Spleen (tissue), 11 donors: ENCODE measurements around the gene ZSCAN32. TPM values are rescaled to one million over a fixed set of nuclear protein-coding genes. Genes with fewer than 3 reads are reported as not detected.

ENCODE experiments used
- DNase-seq: peaks from one replicate; pipeline ENCODE4 v3.0.0-alpha.2; 2020
- H3K27ac ChIP-seq, 8 donors: fragments of 200-600 bp; sonication (generic) in 7 of 8; 1 replicate in 4 of 8; 2 replicates in 4 of 8; pipeline versions ENCODE4 v1.5.0 to v1.8.0; 2016 to 2021; ENCODE audit warnings: inconsistent platforms in 4 of 8, mild to moderate bottlenecking in 4 of 8, moderate library complexity in 1 of 8
- H3K27me3 ChIP-seq, 7 donors: fragments of 200-600 bp; sonication (generic) in 6 of 7; replicated peaks in 1 of 7; 1 replicate in 4 of 7; 2 replicates in 3 of 7; pipeline versions ENCODE4 v1.5.0 to v1.8.0; 2016 to 2021; ENCODE audit warnings: inconsistent platforms in 3 of 7, mild to moderate bottlenecking in 1 of 7
- H3K36me3 ChIP-seq, 6 donors: fragments of 200-600 bp; sonication (generic) in 5 of 6; 1 replicate in 4 of 6; 2 replicates in 2 of 6; pipeline versions ENCODE4 v1.5.0 to v1.8.0; 2016 to 2021; ENCODE audit warnings: inconsistent platforms in 2 of 6
- H3K4me1 ChIP-seq, 6 donors: fragments of 200-600 bp; sonication (generic) in 5 of 6; 1 replicate in 3 of 6; 2 replicates in 3 of 6; pipeline versions ENCODE4 v1.5.0 to v1.8.0; 2016 to 2021; ENCODE audit warnings: inconsistent platforms in 3 of 6
- H3K4me3 ChIP-seq, 8 donors: fragments of 200-600 bp; sonication (generic) in 7 of 8; 1 replicate in 4 of 8; 2 replicates in 4 of 8; pipeline versions ENCODE4 v1.5.0 to v1.8.0; 2016 to 2021; ENCODE audit warnings: inconsistent platforms in 4 of 8, mild to moderate bottlenecking in 4 of 8, moderate library complexity in 2 of 8
- H3K9me3 ChIP-seq, 8 donors: fragments of 200-600 bp; sonication (generic) in 7 of 8; 1 replicate in 4 of 8; 2 replicates in 4 of 8; pipeline versions ENCODE4 v1.5.0 to v1.8.0; 2016 to 2021; ENCODE audit warnings: inconsistent platforms in 4 of 8
- CTCF ChIP-seq, 11 experiments: fragments of 200-600 bp in 7 of 11; fragments of 450-650 bp in 4 of 11; sonication (generic) in 4 of 11; IDR thresholded peaks in 8 of 11; conservative IDR thresholded peaks in 3 of 11; 1 replicate in 7 of 11; 2 replicates in 4 of 11; pipeline versions ENCODE4 v1.4.0 to v1.8.0; 2016 to 2021; ENCODE audit warnings: antibody characterized with exemption in 11 of 11, inconsistent platforms in 4 of 11, mild to moderate bottlenecking in 1 of 11
- POLR2A ChIP-seq, 3 donors: fragments of 450-650 bp; IDR thresholded peaks; one replicate each; pipeline ENCODE4 v1.5.1; 2017; ENCODE audit warnings: antibody characterized with exemption in 3 of 3, mild to moderate bottlenecking in 1 of 3
- POLR2AphosphoS5 ChIP-seq, 3 donors: sonication (generic); formaldehyde crosslinking; IDR thresholded peaks; one replicate each; pipeline ENCODE4 v1.5.1; 2017; ENCODE audit warnings: antibody characterized with exemption in 3 of 3
- WGBS, 5 donors: extraction: QIAGEN DNeasy Blood & Tissue Kit in 3 of 5; methylation state at CpG; one replicate each; pipeline versions ENCODE4 v1.1.5 to v1.1.7; 2013 to 2018; 5-methylcytosine and 5-hydroxymethylcytosine counted together
- intact Hi-C: fragments of 100-400 bp; cut with DNase I; formaldehyde crosslinking; loops from one replicate; pipeline ENCODE4 v1.15.0; 2023; ENCODE audit warnings: low total_unique reads
- polyA plus RNA-seq, 3 donors: library from polyadenylated mRNA; stranded (reverse); fragments of 200-250 nt; gene quantifications; one replicate each; pipeline ENCODE4 v1.2.1, GENCODE V29; 2013
- total RNA-seq, 7 donors: library from RNA; depleted of rRNA in 3 of 7; stranded (reverse); fragments of >200 nt in 3 of 7; fragmentation: NEBNext Ultra II Directional in 4 of 7; extraction: Animal tissue kit (Norgen Biotek cat#: 25700) in 4 of 7; gene quantifications; one replicate each; pipeline versions ENCODE4 v1.1.0 to v1.2.1, GENCODE V29; 2016 to 2021
- donor health status: healthy with polysubstance abuse.
- donor health status: DM: no; HTN: no; CAD: no; lungs with moderate emphysema.
- donor health status: DM: no; HTN: no; CAD: no.
- donor health status: Bipolar disorder and iron deficiency.
- donor health status: healthy.
- donor health status: DM: no; HTN: no; CAD: no.
- donor health status: DM: yes; HTN: yes; CAD: no.

The ZSCAN32 gene
- total and polyA plus RNA-seq, 10 donors = 8.5 to 20.7 (median 14.6) TPM

GRCh38 chr16:3349175-3349574 lies 51.6 kb downstream of the ZSCAN32 start:
- no peaks in the 10 kb centered on the region for H3K36me3 ChIP-seq
- intact Hi-C loops = no loop called here
- H3K4me1 ChIP-seq = no peaks in the 10 kb centered on the region
- DNase-seq = no peak
- peaks cover 0 to 9% (median 0%) of the 10 kb centered on the region in 8 donors for H3K9me3 ChIP-seq
- no peaks in the 10 kb centered on the region for H3K27me3 ChIP-seq
- 60 to 70% (median 65%) methylated on average over 12 to 13 of the region's 13 CpGs for WGBS, 5 donors
- no peak overlapping the region for H3K27ac ChIP-seq
- TF ChIP-seq POLR2AphosphoS5 (IDR thresholded peaks at IDR 0.05) (no peak), POLR2A (IDR thresholded peaks at IDR 0.05) (no peak), CTCF (IDR thresholded peaks at IDR 0.05 in 8 of 11, conservative IDR thresholded peaks at IDR 0.05 in 3 of 11) (no peak)
- H3K4me3 ChIP-seq = no peak overlapping the region

GRCh38 chr16:3348547-3349167 lies 52.1 kb downstream of the ZSCAN32 start:
- DNase-seq = no peak
- 19 to 33% (median 30%) methylated on average over 4 of the region's 4 CpGs for WGBS, 5 donors
- no peaks in the 10 kb centered on the region for H3K4me1 ChIP-seq

GRCh38 chr16:3347586-3347985 lies 53.2 kb downstream of the ZSCAN32 start:
- intact Hi-C loops = no loop called here
- TF ChIP-seq POLR2AphosphoS5 (IDR thresholded peaks at IDR 0.05) (no peak), CTCF (IDR thresholded peaks at IDR 0.05 in 8 of 11, conservative IDR thresholded peaks at IDR 0.05 in 3 of 11) (no peak), POLR2A (IDR thresholded peaks at IDR 0.05) (no peak)

More at GRCh38 chr16:3348547-3349167, 52.1 kb downstream of the ZSCAN32 start:
- intact Hi-C loops = no loop called here
- Histone ChIP-seq H3K4me3 (no peak overlapping the region), H3K27ac (no peak overlapping the region), H3K36me3 (no peaks in the 10 kb centered on the region), H3K27me3 (no peaks in the 10 kb centered on the region), H3K9me3 (peaks cover 0 to 5% (median 0%) of the 10 kb centered on the region in 8 donors)
- no peak for TF ChIP-seq CTCF (IDR thresholded peaks at IDR 0.05 in 8 of 11, conservative IDR thresholded peaks at IDR 0.05 in 3 of 11)
- TF ChIP-seq POLR2AphosphoS5 (IDR thresholded peaks at IDR 0.05) = no peak
- no peak for TF ChIP-seq POLR2A (IDR thresholded peaks at IDR 0.05)

GRCh38 chr16:3346041-3346440 lies 54.8 kb downstream of the ZSCAN32 start:
- no peak overlapping the region for H3K27ac ChIP-seq
- H3K36me3 ChIP-seq = no peaks in the 10 kb centered on the region
- intact Hi-C loops = no loop called here
- WGBS, 5 donors = 75 to 86% (median 84%) methylated on average over 2 of the region's 2 CpGs
- TF ChIP-seq POLR2AphosphoS5 (IDR thresholded peaks at IDR 0.05) (no peak), CTCF (IDR thresholded peaks at IDR 0.05 in 8 of 11, conservative IDR thresholded peaks at IDR 0.05 in 3 of 11) (no peak)
- H3K27me3 ChIP-seq = no peaks in the 10 kb centered on the region
- H3K4me3 ChIP-seq = no peak overlapping the region
- no peak for DNase-seq
- peaks cover 0 to 5% (median 0%) of the 10 kb centered on the region in 8 donors for H3K9me3 ChIP-seq
- H3K4me1 ChIP-seq = no peaks in the 10 kb centered on the region

More at GRCh38 chr16:3347586-3347985, 53.2 kb downstream of the ZSCAN32 start:
- peaks cover 0 to 4% (median 0%) of the 10 kb centered on the region in 8 donors for H3K9me3 ChIP-seq
- 54 to 90% (median 79%) methylated on average over 10 of the region's 10 CpGs for WGBS, 5 donors
- H3K4me3 ChIP-seq = no peak overlapping the region
- no peaks in the 10 kb centered on the region for H3K36me3 ChIP-seq
- H3K27me3 ChIP-seq = no peaks in the 10 kb centered on the region
- H3K27ac ChIP-seq = no peak overlapping the region
- H3K4me1 ChIP-seq = no peaks in the 10 kb centered on the region
- no peak for DNase-seq

Other genes with a start within 250 kb of the ZSCAN32 start
- gene OR1F1, start 212.8 kb downstream of the ZSCAN32 start, total RNA-seq = not detected
- not detected for gene OR1F1, start 212.8 kb downstream of the ZSCAN32 start, polyA plus RNA-seq
- 10 to 100 TPM; 14.2 to 24.4 (median 15.4) TPM for gene ZNF200, start 165.8 kb downstream of the ZSCAN32 start, total RNA-seq
- gene ZNF200, start 165.8 kb downstream of the ZSCAN32 start, polyA plus RNA-seq = 1 to 10 TPM; 4.2 to 6.3 (median 4.8) TPM
- gene MEFV, start 144.4 kb downstream of the ZSCAN32 start, total RNA-seq = 10 to 100 TPM; 14.9 to 61.1 (median 28.0) TPM
- 1 to 10 TPM in 2 of 3 donors, under 1 TPM in 1; 0.39 to 3.7 (median 1.2) TPM for gene MEFV, start 144.4 kb downstream of the ZSCAN32 start, polyA plus RNA-seq
- gene ZNF263, start 117.5 kb downstream of the ZSCAN32 start, total RNA-seq = 10 to 100 TPM; 27.8 to 51.9 (median 39.1) TPM
- gene ZNF263, start 117.5 kb downstream of the ZSCAN32 start, polyA plus RNA-seq = 10 to 100 TPM; 16.0 to 21.6 (median 19.8) TPM
- 10 to 100 TPM in 2 of 7 donors, 1 to 10 TPM in 5; 5.8 to 12.0 (median 9.2) TPM for gene TIGD7, start 95.6 kb downstream of the ZSCAN32 start, total RNA-seq
- 1 to 10 TPM; 3.6 to 3.8 (median 3.7) TPM for gene TIGD7, start 95.6 kb downstream of the ZSCAN32 start, polyA plus RNA-seq
- 10 to 100 TPM; 29.7 to 48.2 (median 42.5) TPM for gene ZNF75A, start 95.5 kb downstream of the ZSCAN32 start, total RNA-seq
- gene ZNF75A, start 95.5 kb downstream of the ZSCAN32 start, polyA plus RNA-seq = 10 to 100 TPM; 17.1 to 30.1 (median 24.2) TPM
- gene OR2C1, start 45.1 kb downstream of the ZSCAN32 start, total RNA-seq = under 1 TPM in 3 of 7 donors, not detected in 4; 0.33 to 0.60 (median 0.37) TPM
- gene OR2C1, start 45.1 kb downstream of the ZSCAN32 start, polyA plus RNA-seq = under 1 TPM in 2 of 3 donors, not detected in 1; 0.08 to 0.22 TPM
- 10 to 100 TPM in 5 of 7 donors, 1 to 10 TPM in 2; 8.1 to 16.1 (median 12.5) TPM for gene ZNF174, start 211 bp upstream of the ZSCAN32 start, total RNA-seq
- 1 to 10 TPM; 3.0 to 5.9 (median 5.6) TPM for gene ZNF174, start 211 bp upstream of the ZSCAN32 start, polyA plus RNA-seq
- 1 to 10 TPM; 2.4 to 4.6 (median 3.7) TPM for gene ZNF597, start 42.5 kb upstream of the ZSCAN32 start, total RNA-seq
- 1 to 10 TPM in 2 of 3 donors, under 1 TPM in 1; 0.78 to 1.3 (median 1.2) TPM for gene ZNF597, start 42.5 kb upstream of the ZSCAN32 start, polyA plus RNA-seq
- 10 to 100 TPM; 35.0 to 85.9 (median 51.2) TPM for gene NAA60, start 42.7 kb upstream of the ZSCAN32 start, total RNA-seq
- gene NAA60, start 42.7 kb upstream of the ZSCAN32 start, polyA plus RNA-seq = 10 to 100 TPM; 27.2 to 40.3 (median 33.8) TPM
- not detected for gene C16orf90, start 94.5 kb upstream of the ZSCAN32 start, total RNA-seq
- gene C16orf90, start 94.5 kb upstream of the ZSCAN32 start, polyA plus RNA-seq = not detected
- gene CLUAP1, start 100.0 kb upstream of the ZSCAN32 start, total RNA-seq = 10 to 100 TPM in 6 of 7 donors, 1 to 10 TPM in 1; 9.8 to 19.7 (median 14.9) TPM
- 1 to 10 TPM; 4.0 to 9.2 (median 9.0) TPM for gene CLUAP1, start 100.0 kb upstream of the ZSCAN32 start, polyA plus RNA-seq
- gene NLRC3, start 176.4 kb upstream of the ZSCAN32 start, total RNA-seq = 10 to 100 TPM; 21.2 to 34.0 (median 27.4) TPM
- gene NLRC3, start 176.4 kb upstream of the ZSCAN32 start, polyA plus RNA-seq = 10 to 100 TPM in 2 of 3 donors, 1 to 10 TPM in 1; 8.6 to 15.2 (median 14.4) TPM
- gene SLX4, start 210.6 kb upstream of the ZSCAN32 start, total RNA-seq = 1 to 10 TPM; 5.9 to 8.8 (median 7.3) TPM
- 1 to 10 TPM; 1.8 to 4.0 (median 2.4) TPM for gene SLX4, start 210.6 kb upstream of the ZSCAN32 start, polyA plus RNA-seq